Measurements from ENCODE around the gene PRPF8.

- TF ChIP-seq MXI1 (IDR thresholded peaks at IDR 0.05; ENCODE audit: low read depth, low read length) = no peak
- no peak for TF ChIP-seq FOS (IDR thresholded peaks at IDR 0.05; ENCODE audit: borderline replicate concordance, extremely low read depth, insufficient read length)
- TF ChIP-seq FOXM1 (IDR thresholded peaks at IDR 0.05; ENCODE audit: low read depth, low read length) = no peak
- TF ChIP-seq RELB (IDR thresholded peaks at IDR 0.05; ENCODE audit: low read depth) = no peak
- no peak for TF ChIP-seq NFYB (IDR thresholded peaks at IDR 0.05; ENCODE audit: insufficient read depth, low read depth, low read length)
- TF ChIP-seq ZNF24 (IDR thresholded peaks at IDR 0.05) = no peak
- no peak for TF ChIP-seq EZH2 (IDR thresholded peaks at IDR 0.05; ENCODE audit: borderline replicate concordance, control insufficient read depth, low read depth, low read length)
These were observed 33.7 kb downstream of the PRPF8 start for GRCh38 chr17:1650731-1651558.
